HG02840 (cell line): ENCODE measurements around the gene NXF3.
"Not testable (repeated sequence)": the region's sequence is repeated elsewhere in the genome, so short reads cannot be mapped to it uniquely, and the experiment has no call there.

Source experiments
- ATAC-seq: cut with Tn5 transposase; IDR thresholded peaks from one replicate; pipeline ENCODE4 v1.9.1; 2021; ENCODE audit warnings: mild to moderate bottlenecking, moderate library complexity, moderate number of reproducible peaks; ENCODE audit not compliant: unreplicated experiment, low FRiP score

Gene NXF3

DNA sequence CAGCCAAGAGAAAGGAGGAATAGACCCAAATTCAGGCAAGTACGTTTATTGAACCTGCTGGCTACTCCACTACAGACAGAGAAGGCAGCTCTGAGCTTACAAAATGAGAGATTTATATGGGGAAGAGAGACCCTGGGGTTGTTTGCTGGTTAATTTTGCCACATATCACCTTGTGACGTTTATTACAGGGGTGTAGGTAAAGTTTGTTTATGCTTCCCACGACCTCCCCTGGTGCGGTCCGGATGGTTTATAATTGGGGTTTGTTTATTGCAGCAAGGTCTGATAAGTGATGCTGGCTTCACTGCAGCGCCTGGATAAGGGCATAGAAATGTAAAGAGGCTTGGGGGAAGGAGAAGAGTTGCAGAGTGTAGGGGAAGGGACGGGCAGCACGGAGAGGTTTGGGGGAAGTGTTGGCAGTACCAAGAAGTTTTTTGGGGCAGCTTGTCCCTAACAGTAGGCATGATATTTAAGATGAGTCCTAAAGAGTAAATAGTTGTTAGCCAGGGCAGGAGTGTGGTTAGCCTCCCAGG, 41.6 kb downstream of the NXF3 start:
- no peak for ATAC-seq

DNA sequence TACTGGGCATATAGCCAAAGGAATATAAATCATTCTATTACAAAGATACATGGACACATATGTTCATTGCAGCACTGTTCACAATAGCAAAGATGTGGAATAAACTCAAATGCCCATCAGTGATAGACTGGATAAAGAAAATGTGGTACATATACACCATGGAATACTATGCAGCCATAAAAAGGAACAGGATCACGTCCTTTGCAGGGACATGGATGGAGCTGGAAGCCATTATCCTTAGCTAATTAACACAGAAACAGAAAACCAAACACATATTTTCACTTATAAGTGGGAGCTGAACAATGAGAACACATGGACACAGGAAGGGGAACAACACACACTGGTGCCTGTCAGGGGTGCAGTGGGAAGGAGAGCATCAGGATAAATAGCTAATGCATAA, 59.6 kb downstream of the NXF3 start:
- ATAC-seq: not testable (repeated sequence)
